ENCODE results near the gene TBC1D9B. TPM values are rescaled to one million over a fixed set of nuclear protein-coding genes. Genes with fewer than 3 reads are reported as not detected.
A peak's percentile ranks its signal among the peaks of the same experiment; 100 is the strongest.

TBC1D9B gene
- total RNA-seq, 6 experiments from 2014 or later: 58.7 to 81.9 (median 69.5) TPM

DNA sequence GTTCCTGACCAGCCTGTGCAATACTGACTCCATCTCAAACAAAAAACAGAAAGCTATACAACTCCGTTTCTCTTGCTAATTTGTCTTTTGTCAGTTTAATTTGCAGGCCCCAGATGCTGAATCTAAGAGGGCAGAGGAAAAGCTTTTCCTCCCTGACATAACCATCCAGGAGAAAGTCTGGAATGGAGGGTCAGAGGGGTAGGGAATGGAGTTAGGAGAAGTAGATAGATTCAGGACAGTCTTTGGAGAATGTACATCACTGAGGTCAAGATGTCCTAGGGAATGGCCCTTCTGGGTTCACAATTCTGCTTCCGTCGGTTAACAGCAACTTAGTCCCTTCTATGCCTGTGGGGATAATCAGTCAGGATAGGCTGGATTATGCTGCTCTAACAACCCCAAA is 93.6 kb downstream of the TBC1D9B start:
- no peaks in the 10 kb centered on the region for H3K27me3 ChIP-seq
- WGBS (ENCODE audit: insufficient coverage, low coverage, low lambda C conversion rate, missing lambda C conversion rate): 66% methylated on average over 3 of the region's 3 CpGs
- no peak for TF ChIP-seq POLR2A (IDR thresholded peaks at IDR 0.05)
- TF ChIP-seq, protein P1, sequence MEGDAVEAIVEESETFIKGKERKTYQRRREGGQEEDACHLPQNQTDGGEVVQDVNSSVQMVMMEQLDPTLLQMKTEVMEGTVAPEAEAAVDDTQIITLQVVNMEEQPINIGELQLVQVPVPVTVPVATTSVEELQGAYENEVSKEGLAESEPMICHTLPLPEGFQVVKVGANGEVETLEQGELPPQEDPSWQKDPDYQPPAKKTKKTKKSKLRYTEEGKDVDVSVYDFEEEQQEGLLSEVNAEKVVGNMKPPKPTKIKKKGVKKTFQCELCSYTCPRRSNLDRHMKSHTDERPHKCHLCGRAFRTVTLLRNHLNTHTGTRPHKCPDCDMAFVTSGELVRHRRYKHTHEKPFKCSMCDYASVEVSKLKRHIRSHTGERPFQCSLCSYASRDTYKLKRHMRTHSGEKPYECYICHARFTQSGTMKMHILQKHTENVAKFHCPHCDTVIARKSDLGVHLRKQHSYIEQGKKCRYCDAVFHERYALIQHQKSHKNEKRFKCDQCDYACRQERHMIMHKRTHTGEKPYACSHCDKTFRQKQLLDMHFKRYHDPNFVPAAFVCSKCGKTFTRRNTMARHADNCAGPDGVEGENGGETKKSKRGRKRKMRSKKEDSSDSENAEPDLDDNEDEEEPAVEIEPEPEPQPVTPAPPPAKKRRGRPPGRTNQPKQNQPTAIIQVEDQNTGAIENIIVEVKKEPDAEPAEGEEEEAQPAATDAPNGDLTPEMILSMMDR (IDR thresholded peaks at IDR 0.05): no peak
- peaks cover 0 to 28% (median 3%) of the 10 kb centered on the region in 4 donors for H3K4me1 ChIP-seq
- DNase-seq (no peak), ATAC-seq (no peak)
- peak overlapping the region in 1 of 3 donors; percentile 77 for H3K27ac ChIP-seq
- no peaks in the 10 kb centered on the region for H3K9me3 ChIP-seq
- H3K4me3 ChIP-seq: no peak overlapping the region
- intact Hi-C loops (cut with DNase I): no loop called here
- H3K36me3 ChIP-seq: no peaks in the 10 kb centered on the region

DNA sequence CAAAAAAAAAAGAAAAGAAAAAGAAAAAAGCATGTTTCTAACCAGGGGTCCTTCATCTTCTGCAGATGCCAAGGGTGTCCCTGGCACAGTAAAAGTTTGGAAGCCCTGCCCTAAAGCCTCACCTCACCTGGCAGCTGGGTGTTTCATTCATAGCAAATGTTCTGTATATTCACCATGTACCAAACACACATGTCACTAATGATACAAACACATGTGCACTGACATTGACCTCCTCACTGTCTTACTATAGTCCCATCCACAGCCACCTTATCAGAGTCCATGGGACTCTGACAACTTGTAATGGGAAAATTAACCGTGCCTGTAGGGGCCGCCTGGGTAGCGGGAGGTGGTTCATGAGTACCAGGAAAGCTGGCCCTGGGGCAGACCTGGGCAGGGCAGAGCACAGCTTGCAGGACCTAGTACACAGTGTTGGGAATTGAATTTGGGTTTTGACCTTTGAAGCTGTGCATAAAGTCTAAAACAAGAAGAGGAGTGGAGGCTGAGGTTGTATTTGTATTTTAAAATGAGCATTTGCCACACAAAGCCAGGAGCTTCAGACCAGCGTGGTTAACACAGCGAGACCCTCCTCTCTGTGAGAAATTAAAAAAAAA is 94.6 kb downstream of the TBC1D9B start:
- intact Hi-C loops (cut with DNase I): no loop called here
- TF ChIP-seq, protein P1 (IDR thresholded peaks at IDR 0.05): peak in 3 of 4 donors; percentile 5 to 32 (median 15)
- no peak for TF ChIP-seq POLR2A (IDR thresholded peaks at IDR 0.05)
- H3K36me3 ChIP-seq: no peaks in the 10 kb centered on the region
- peak overlapping the region in 2 of 3 donors; percentile 32 to 77 for H3K27ac ChIP-seq
- H3K9me3 ChIP-seq: no peaks in the 10 kb centered on the region
- H3K4me1 ChIP-seq: peaks cover 0 to 26% (median 3%) of the 10 kb centered on the region in 4 donors
- ATAC-seq: peak; percentile 78 to 93 (median 86)
- H3K4me3 ChIP-seq: no peak overlapping the region
- peak; percentile 79 to 89 (median 88) for DNase-seq
- WGBS (ENCODE audit: insufficient coverage, low coverage, low lambda C conversion rate, missing lambda C conversion rate): 49% methylated on average over 5 of the region's 5 CpGs
- H3K27me3 ChIP-seq: no peaks in the 10 kb centered on the region

DNA sequence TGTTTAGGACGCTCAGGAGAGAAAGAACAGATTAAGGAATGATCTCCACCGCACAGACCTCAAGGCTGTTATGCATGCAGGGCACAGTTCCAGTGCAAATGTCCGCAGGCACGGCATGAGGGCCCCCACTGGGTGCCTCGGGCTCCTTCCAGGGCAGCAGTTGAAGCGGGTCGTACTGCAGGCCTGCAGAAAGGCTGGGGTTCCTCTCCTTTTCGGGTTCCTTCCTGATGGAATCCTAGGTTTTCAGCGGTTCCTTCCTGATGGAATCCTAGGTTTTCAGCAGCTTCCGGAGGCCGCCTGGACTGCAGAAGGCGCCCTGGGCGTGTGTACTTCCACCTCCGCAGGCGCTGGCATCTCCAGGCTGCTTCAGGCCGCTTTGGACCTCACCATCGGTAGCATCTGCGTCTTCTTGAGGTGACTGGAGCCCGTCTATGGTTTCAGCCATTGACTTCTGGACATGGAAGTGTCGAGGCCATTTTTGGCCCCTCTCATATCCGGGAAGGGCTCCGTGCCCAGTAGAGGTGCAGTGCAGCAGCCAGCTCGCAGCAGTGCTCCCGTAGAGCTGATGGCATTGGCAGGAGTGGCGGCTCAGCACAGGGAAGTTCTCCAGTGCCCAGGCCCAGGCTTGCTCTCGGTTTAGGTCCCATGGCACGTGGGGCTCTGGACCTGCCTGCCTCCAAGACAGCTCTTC is 95.4 kb downstream of the TBC1D9B start:
- no CpG with 5 or more reads among the region's 27 CpGs for WGBS (ENCODE audit: insufficient coverage, low coverage, low lambda C conversion rate, missing lambda C conversion rate)
- ATAC-seq: peak in 1 of 4 donors; percentile 10
- intact Hi-C loops (cut with DNase I): no loop called here
- Histone ChIP-seq H3K4me3 (no peak overlapping the region), H3K36me3 (no peaks in the 10 kb centered on the region), H3K4me1 (peaks cover 0 to 26% (median 3%) of the 10 kb centered on the region in 4 donors), H3K9me3 (no peaks in the 10 kb centered on the region), H3K27me3 (no peaks in the 10 kb centered on the region), H3K27ac (peak overlapping the region in 1 of 3 donors; percentile 77)
- DNase-seq: peak in 1 of 3 donors; percentile 62
- TF ChIP-seq POLR2A (IDR thresholded peaks at IDR 0.05): no peak
- TF ChIP-seq, protein P1 (IDR thresholded peaks at IDR 0.05): no peak

Small RNAs within 50 kb of the gene (small RNA-seq; reads per million reads assigned to genes)
- 0 reads per million in 2 experiments for gene RF00019

Other genes starting within 250 kb of the TBC1D9B start
- gene CBY3, start 226.9 kb downstream of the TBC1D9B start, total RNA-seq: not detected
- 100 to 1,000 TPM; 363 to 606 (median 456) TPM for gene CANX, start 208.9 kb downstream of the TBC1D9B start, total RNA-seq
- gene MAML1, start 175.1 kb downstream of the TBC1D9B start, total RNA-seq: 1 to 10 TPM; 6.2 to 8.8 (median 8.0) TPM
- 1 to 10 TPM in 3 of 6 experiments, under 1 TPM in 2, not detected in 1; 0.73 to 1.7 (median 1.4) TPM for gene LTC4S, start 113.9 kb downstream of the TBC1D9B start, total RNA-seq
- gene MGAT4B, start 101.0 kb downstream of the TBC1D9B start, total RNA-seq: 100 to 1,000 TPM; 151 to 259 (median 181) TPM
- gene SQSTM1, start 87.0 kb downstream of the TBC1D9B start, total RNA-seq: 1,000 to 10,000 TPM in 2 of 6 experiments, 100 to 1,000 TPM in 4; 195 to 1,174 (median 649) TPM
- 10 to 100 TPM in 3 of 6 experiments, 1 to 10 TPM in 3; 4.7 to 14.7 (median 9.0) TPM for gene MRNIP, start 49.1 kb downstream of the TBC1D9B start, total RNA-seq
- gene RNF130, start 163.9 kb upstream of the TBC1D9B start, total RNA-seq: 100 to 1,000 TPM in 1 of 6 experiments, 10 to 100 TPM in 5; 66.7 to 119 (median 89.9) TPM